ENCODE results near the gene TWF2. TPM values are rescaled to one million over a fixed set of nuclear protein-coding genes. Genes with fewer than 3 reads are reported as not detected.

Gene TWF2
- polyA plus RNA-seq, 3 donors = 141 to 199 (median 176) TPM

DNA sequence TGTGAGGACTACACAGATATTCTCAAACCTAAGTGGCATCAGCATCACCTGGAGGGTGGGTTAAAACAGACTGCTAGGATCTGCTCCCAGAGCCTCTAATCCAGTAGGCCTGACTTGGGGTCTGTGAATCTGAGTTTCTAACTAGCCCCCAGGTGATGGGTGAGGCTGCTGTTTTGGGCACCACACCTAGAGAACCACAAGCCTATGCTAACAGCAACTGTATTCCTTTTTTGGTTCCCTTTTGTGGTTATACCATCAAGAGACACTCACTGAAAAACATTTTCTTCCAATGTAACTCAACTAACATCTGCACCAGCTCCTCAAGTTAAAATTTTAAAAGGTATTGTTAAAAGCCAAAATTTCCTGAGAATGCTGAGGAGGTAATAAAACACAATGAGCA is 23.5 kb upstream of the TWF2 start:
- Histone ChIP-seq H3K4me2 (replicated peaks; ENCODE audit: extremely low read depth, low read length, poor library complexity, severe bottlenecking) (no peak overlapping the region), H3K36me3 (replicated peaks in 1 of 2; ENCODE audit: control insufficient read depth in 1 of 2, insufficient read depth in 2 of 2, low read length in 2 of 2) (peaks cover 91 to 100% of the 10 kb centered on the region in 2 donors), H2AFZ (ENCODE audit: insufficient read depth, low read depth, low read length, poor library complexity, severe bottlenecking) (no peak overlapping the region), H3K4me3 (replicated peaks in 1 of 3; ENCODE audit: low read depth in 2 of 3, low read length in 3 of 3) (no peak overlapping the region), H3K27me3 (ENCODE audit: control insufficient read depth in 2 of 2, insufficient read depth in 2 of 2, low read length in 2 of 2) (no peaks in the 10 kb centered on the region), H3K4me1 (ENCODE audit: control insufficient read depth in 1 of 2, insufficient read depth in 2 of 2, low read length in 2 of 2) (peaks cover 7 to 9% of the 10 kb centered on the region in 2 donors), H4K20me1 (ENCODE audit: insufficient read depth, low read length) (peaks cover 99% of the 10 kb centered on the region), H3K79me2 (ENCODE audit: insufficient read depth, low read length) (peaks cover 92% of the 10 kb centered on the region), H3K9me3 (replicated peaks in 1 of 2; ENCODE audit: control insufficient read depth in 1 of 2, insufficient read depth in 1 of 2, low read length in 2 of 2) (no peaks in the 10 kb centered on the region), H3K9ac (ENCODE audit: insufficient read depth, low read length, poor library complexity, severe bottlenecking) (no peak overlapping the region), H3K27ac (ENCODE audit: low read depth in 1 of 2, low read length in 2 of 2) (peak overlapping the region in 1 of 2 donors; percentile 20)
- DNase-seq = no peak
- Mint-ChIP-seq H3K36me3 (peaks cover 86 to 98% of the 10 kb centered on the region in 2 donors), H3K4me1 (peaks cover 20% of the 10 kb centered on the region), H3K27me3 (ENCODE audit: low read depth in 3 of 3) (peaks cover 0 to 1% (median 0%) of the 10 kb centered on the region in 3 donors), H3K4me3 (no peak overlapping the region), H3K27ac (peak overlapping the region in 1 of 7 donors; percentile 57), H3K9me3 (no peaks in the 10 kb centered on the region)
- TF ChIP-seq, protein P1, sequence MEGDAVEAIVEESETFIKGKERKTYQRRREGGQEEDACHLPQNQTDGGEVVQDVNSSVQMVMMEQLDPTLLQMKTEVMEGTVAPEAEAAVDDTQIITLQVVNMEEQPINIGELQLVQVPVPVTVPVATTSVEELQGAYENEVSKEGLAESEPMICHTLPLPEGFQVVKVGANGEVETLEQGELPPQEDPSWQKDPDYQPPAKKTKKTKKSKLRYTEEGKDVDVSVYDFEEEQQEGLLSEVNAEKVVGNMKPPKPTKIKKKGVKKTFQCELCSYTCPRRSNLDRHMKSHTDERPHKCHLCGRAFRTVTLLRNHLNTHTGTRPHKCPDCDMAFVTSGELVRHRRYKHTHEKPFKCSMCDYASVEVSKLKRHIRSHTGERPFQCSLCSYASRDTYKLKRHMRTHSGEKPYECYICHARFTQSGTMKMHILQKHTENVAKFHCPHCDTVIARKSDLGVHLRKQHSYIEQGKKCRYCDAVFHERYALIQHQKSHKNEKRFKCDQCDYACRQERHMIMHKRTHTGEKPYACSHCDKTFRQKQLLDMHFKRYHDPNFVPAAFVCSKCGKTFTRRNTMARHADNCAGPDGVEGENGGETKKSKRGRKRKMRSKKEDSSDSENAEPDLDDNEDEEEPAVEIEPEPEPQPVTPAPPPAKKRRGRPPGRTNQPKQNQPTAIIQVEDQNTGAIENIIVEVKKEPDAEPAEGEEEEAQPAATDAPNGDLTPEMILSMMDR (IDR thresholded peaks at IDR 0.05) = no peak
- intact Hi-C loops (cut with micrococcal nuclease) = no loop called here

DNA sequence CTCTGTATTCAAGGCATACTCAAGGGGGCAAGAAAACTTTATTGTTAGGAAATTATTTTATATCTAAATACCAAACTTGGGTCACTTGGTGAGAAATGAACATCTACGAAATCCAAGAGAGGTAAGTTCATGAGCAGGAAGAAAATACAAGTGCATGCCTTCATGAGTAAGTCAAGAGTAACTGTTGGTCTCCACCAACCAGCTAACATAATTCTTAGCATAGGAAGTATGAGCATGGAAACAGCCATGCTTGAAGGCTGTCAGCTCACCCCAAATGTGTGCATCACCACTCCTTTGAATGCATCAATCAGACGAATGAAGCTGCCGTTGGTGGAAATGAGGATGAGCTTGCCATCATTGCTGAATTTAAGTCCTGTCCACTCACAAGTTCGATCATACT is 20.5 kb upstream of the TWF2 start:
- Histone ChIP-seq H3K27me3 (ENCODE audit: control insufficient read depth in 2 of 2, insufficient read depth in 2 of 2, low read length in 2 of 2) (no peaks in the 10 kb centered on the region), H4K20me1 (ENCODE audit: insufficient read depth, low read length) (peaks cover 99% of the 10 kb centered on the region), H3K79me2 (ENCODE audit: insufficient read depth, low read length) (peaks cover 85% of the 10 kb centered on the region), H2AFZ (ENCODE audit: insufficient read depth, low read depth, low read length, poor library complexity, severe bottlenecking) (no peak overlapping the region), H3K9me3 (replicated peaks in 1 of 2; ENCODE audit: control insufficient read depth in 1 of 2, insufficient read depth in 1 of 2, low read length in 2 of 2) (no peaks in the 10 kb centered on the region), H3K9ac (ENCODE audit: insufficient read depth, low read length, poor library complexity, severe bottlenecking) (no peak overlapping the region), H3K4me3 (replicated peaks in 1 of 3; ENCODE audit: low read depth in 2 of 3, low read length in 3 of 3) (no peak overlapping the region), H3K4me1 (ENCODE audit: control insufficient read depth in 1 of 2, insufficient read depth in 2 of 2, low read length in 2 of 2) (peaks cover 7 to 9% of the 10 kb centered on the region in 2 donors), H3K27ac (ENCODE audit: low read depth in 1 of 2, low read length in 2 of 2) (no peak overlapping the region), H3K4me2 (replicated peaks; ENCODE audit: extremely low read depth, low read length, poor library complexity, severe bottlenecking) (no peak overlapping the region), H3K36me3 (replicated peaks in 1 of 2; ENCODE audit: control insufficient read depth in 1 of 2, insufficient read depth in 2 of 2, low read length in 2 of 2) (peaks cover 91 to 100% of the 10 kb centered on the region in 2 donors)
- peaks cover 26% of the 10 kb centered on the region for H3K4me1 Mint-ChIP-seq
- intact Hi-C loops (cut with micrococcal nuclease) = no loop called here
- peak overlapping the region in 1 of 7 donors; percentile 69 for H3K27ac Mint-ChIP-seq
- H3K27me3 Mint-ChIP-seq (ENCODE audit: low read depth in 3 of 3) = peaks cover 0 to 1% (median 0%) of the 10 kb centered on the region in 3 donors
- no CpG with 5 or more reads among the region's 4 CpGs for WGBS (ENCODE audit: insufficient coverage)
- TF ChIP-seq, protein P1 (IDR thresholded peaks at IDR 0.05) = no peak
- DNase-seq = no peak
- H3K9me3 Mint-ChIP-seq = peaks cover 0 to 3% (median 0%) of the 10 kb centered on the region in 7 donors
- H3K36me3 Mint-ChIP-seq = peaks cover 90 to 100% of the 10 kb centered on the region in 2 donors
- no peak overlapping the region for H3K4me3 Mint-ChIP-seq

Data from CD14-positive monocyte (primary cell).